Stimulated activated CD4-positive, alpha-beta T cell treated with anti-CD3 and anti-CD28 coated beads, TNF-alpha, amount 100 ng/mL, for 4 hours (primary cell): ENCODE measurements around the gene ZBTB7B.

Source experiments
- DNase-seq, 3 experiments: peaks; one replicate each; pipeline ENCODE4 v3.0.0-alpha.2; 2020; ENCODE audit warnings: low read depth in 3 of 3

Gene ZBTB7B

GRCh38 chr1:155017041-155017945 is 14.7 kb downstream of the ZBTB7B start:
- peak; percentile 87 to 93 (median 90) for DNase-seq

- no peak for DNase-seq
Observed at GRCh38 chr1:155017946-155018316, 15.3 kb downstream of the ZBTB7B start.

- DNase-seq, result no peak
Observed at GRCh38 chr1:155018617-155019348, 16.2 kb downstream of the ZBTB7B start.

- no peak for DNase-seq
Observed at GRCh38 chr1:155019377-155020245, 17.0 kb downstream of the ZBTB7B start.

- DNase-seq, result no peak
Observed at GRCh38 chr1:155022136-155022926, 19.7 kb downstream of the ZBTB7B start.

- no peak for DNase-seq
Observed at GRCh38 chr1:155022927-155023236, 20.3 kb downstream of the ZBTB7B start.

GRCh38 chr1:155023627-155024026 is 21.0 kb downstream of the ZBTB7B start:
- DNase-seq, result no peak

GRCh38 chr1:155024315-155024714 is 21.7 kb downstream of the ZBTB7B start:
- no peak for DNase-seq

- no peak for DNase-seq
Observed at GRCh38 chr1:155026154-155026553, 23.6 kb downstream of the ZBTB7B start.

- no peak for DNase-seq
Observed at GRCh38 chr1:155026588-155026987, 24.0 kb downstream of the ZBTB7B start.

GRCh38 chr1:155029513-155030242 is 27.1 kb downstream of the ZBTB7B start:
- no peak for DNase-seq

- DNase-seq, result no peak
Observed at GRCh38 chr1:155030243-155030795, 27.7 kb downstream of the ZBTB7B start.

- no peak for DNase-seq
Observed at GRCh38 chr1:155030899-155031298, 28.3 kb downstream of the ZBTB7B start.

GRCh38 chr1:155032886-155033285 is 30.3 kb downstream of the ZBTB7B start:
- DNase-seq, result no peak

GRCh38 chr1:155033524-155033923 is 30.9 kb downstream of the ZBTB7B start, which contains the start of the genes DCST1 and DCST2:
TSS of gene DCST1 (plus strand) at chr1:155033824. CDS start at chr1:155034037, 213 bp downstream.
TSS of gene DCST2 (minus strand) at chr1:155033781. CDS start at chr1:155033701, 80 bp downstream.
- DNase-seq, result no peak

- DNase-seq, result no peak
Observed at GRCh38 chr1:155034318-155035208, 32.0 kb downstream of the ZBTB7B start.

GRCh38 chr1:155035936-155036335 is 33.3 kb downstream of the ZBTB7B start:
- DNase-seq, result no peak

- DNase-seq, result no peak
Observed at GRCh38 chr1:155037043-155037442, 34.4 kb downstream of the ZBTB7B start.

GRCh38 chr1:155037851-155038441 is 35.3 kb downstream of the ZBTB7B start:
- DNase-seq, result no peak
